Endodermal cell (in vitro differentiated cells): ENCODE data around the gene UNK. TPM values are rescaled to one million over a fixed set of nuclear protein-coding genes. Genes with fewer than 3 reads are reported as not detected.

ENCODE experiments used
- DNase-seq: peaks from one replicate; pipeline ENCODE4 v3.0.0-alpha.2; 2017
- H3K27ac ChIP-seq: 2 replicates; pipeline ENCODE4 v1.5.1; 2013; ENCODE audit warnings: mild to moderate bottlenecking, low read depth, low read length, moderate library complexity
- H3K27me3 ChIP-seq: 2 replicates; pipeline ENCODE4 v1.6.1; 2013; ENCODE audit warnings: mild to moderate bottlenecking, low read length, moderate library complexity; ENCODE audit not compliant: insufficient read depth, control insufficient read depth, poor library complexity, severe bottlenecking
- H3K36me3 ChIP-seq: 2 replicates; pipeline ENCODE4 v1.7.0; 2013; ENCODE audit warnings: mild to moderate bottlenecking, low read length, moderate library complexity; ENCODE audit not compliant: control insufficient read depth, insufficient read depth
- H3K4me1 ChIP-seq: one replicate; pipeline ENCODE4 v1.7.0; 2013; ENCODE audit warnings: low read length; ENCODE audit not compliant: control insufficient read depth, insufficient read depth
- H3K4me3 ChIP-seq: 2 replicates; pipeline ENCODE4 v1.5.1; 2013; ENCODE audit warnings: mild to moderate bottlenecking, low read length, moderate library complexity
- H3K9ac ChIP-seq: 2 replicates; pipeline ENCODE4 v1.6.1; 2013; ENCODE audit warnings: mild to moderate bottlenecking, low read length, moderate library complexity; ENCODE audit not compliant: poor library complexity, severe bottlenecking; ENCODE audit errors: extremely low read depth
- H3K9me3 ChIP-seq: 2 replicates; pipeline ENCODE4 v1.6.1; 2013; ENCODE audit warnings: mild to moderate bottlenecking, low read length, moderate library complexity; ENCODE audit not compliant: control insufficient read depth
- H3K27ac Mint-ChIP-seq: 2 replicates; pipeline ENCODE4 v1.8.0; 2020; ENCODE audit warnings: mixed read lengths
- H3K27me3 Mint-ChIP-seq: 2 replicates; pipeline ENCODE4 v1.8.0; 2021; ENCODE audit warnings: mild to moderate bottlenecking, mixed read lengths; ENCODE audit not compliant: insufficient read depth
- H3K36me3 Mint-ChIP-seq: 2 replicates; pipeline ENCODE4 v1.8.0; 2020; ENCODE audit warnings: low read depth, mixed read lengths
- H3K4me1 Mint-ChIP-seq: 2 replicates; pipeline ENCODE4 v1.8.0; 2020; ENCODE audit warnings: mixed read lengths
- H3K4me3 Mint-ChIP-seq: 2 replicates; pipeline ENCODE4 v1.8.0; 2020; ENCODE audit warnings: mild to moderate bottlenecking, moderate library complexity, mixed read lengths
- H3K9me3 Mint-ChIP-seq: 2 replicates; pipeline ENCODE4 v1.8.0; 2020; ENCODE audit warnings: mild to moderate bottlenecking, mixed read lengths
- CTCF ChIP-seq: fragments of 200-600 bp; sonication (generic); conservative IDR thresholded peaks from 2 replicates; pipeline ENCODE4 v1.5.0; 2021; ENCODE audit warnings: antibody characterized with exemption, mild to moderate bottlenecking
- WGBS, 2 experiments: methylation state at CpG; one replicate each; pipeline versions ENCODE4 v1.1.5 to v1.1.7; 2013; ENCODE audit warnings: missing lambda C conversion rate in 2 of 2, mixed read lengths in 1 of 2; ENCODE audit not compliant: insufficient coverage in 1 of 2, insufficient read length in 1 of 2; 5-methylcytosine and 5-hydroxymethylcytosine counted together
- total RNA-seq, 2 donors: library from RNA; stranded (reverse); fragmentation: NEBNext Ultra II Directional in 1 of 2; extraction: Animal tissue kit (Norgen Biotek cat#: 25700) in 1 of 2; gene quantifications; 2 replicates in 1 of 2; 3 replicates in 1 of 2; pipeline ENCODE4 v1.2.1, GENCODE V29; 2021

Gene UNK
- total RNA-seq, 2 donors from 2014 or later: 38.0 to 39.0 TPM

- Histone ChIP-seq H3K27me3 (no peaks in the 10 kb centered on the region), H3K9me3 (no peaks in the 10 kb centered on the region), H3K9ac (no peak overlapping the region), H3K4me3 (no peak overlapping the region), H3K36me3 (peaks cover 33% of the 10 kb centered on the region), H3K4me1 (no peaks in the 10 kb centered on the region), H3K27ac (no peak overlapping the region)
- no peak for TF ChIP-seq CTCF
- Mint-ChIP-seq H3K4me3 (no peak overlapping the region), H3K27me3 (no peaks in the 10 kb centered on the region), H3K36me3 (peaks cover 17% of the 10 kb centered on the region), H3K4me1 (no peaks in the 10 kb centered on the region), H3K9me3 (no peaks in the 10 kb centered on the region), H3K27ac (no peak overlapping the region)
- WGBS, 2 experiments: 83 to 98% methylated on average over 1 to 3 of the region's 3 CpGs
- DNase-seq: no peak
Measured at GRCh38 chr17:75807861-75808260, 23.3 kb downstream of the UNK start.

GRCh38 chr17:75808549-75808904, 23.9 kb downstream of the UNK start:
- Mint-ChIP-seq H3K9me3 (no peaks in the 10 kb centered on the region), H3K4me1 (no peaks in the 10 kb centered on the region), H3K27me3 (no peaks in the 10 kb centered on the region), H3K36me3 (peaks cover 20% of the 10 kb centered on the region), H3K27ac (peak overlapping the region; percentile 18), H3K4me3 (no peak overlapping the region)
- no peak for TF ChIP-seq CTCF
- Histone ChIP-seq H3K4me1 (no peaks in the 10 kb centered on the region), H3K36me3 (peaks cover 35% of the 10 kb centered on the region), H3K4me3 (no peak overlapping the region), H3K9me3 (no peaks in the 10 kb centered on the region), H3K9ac (no peak overlapping the region), H3K27me3 (no peaks in the 10 kb centered on the region), H3K27ac (peak overlapping the region; percentile 32)
- DNase-seq: no peak
- WGBS, 2 experiments: 89 to 91% methylated on average over 3 to 4 of the region's 4 CpGs

GRCh38 chr17:75808905-75809621, 24.5 kb downstream of the UNK start:
- Mint-ChIP-seq H3K4me1 (no peaks in the 10 kb centered on the region), H3K9me3 (no peaks in the 10 kb centered on the region), H3K27me3 (no peaks in the 10 kb centered on the region), H3K4me3 (no peak overlapping the region), H3K27ac (peak overlapping the region; percentile 18), H3K36me3 (peaks cover 21% of the 10 kb centered on the region)
- no peak overlapping the region for H3K9ac ChIP-seq
- H3K36me3 ChIP-seq: peaks cover 36% of the 10 kb centered on the region
- 90 to 99% methylated on average over 9 to 18 of the region's 18 CpGs for WGBS, 2 experiments
- H3K27ac ChIP-seq: peak overlapping the region; percentile 49
- no peaks in the 10 kb centered on the region for H3K4me1 ChIP-seq
- H3K9me3 ChIP-seq: no peaks in the 10 kb centered on the region
- no peak for TF ChIP-seq CTCF
- no peaks in the 10 kb centered on the region for H3K27me3 ChIP-seq
- DNase-seq: peak; percentile 49
- H3K4me3 ChIP-seq: no peak overlapping the region
